C4-2B (cell line): ENCODE measurements around the gene MTHFS.
A peak's percentile ranks its signal among the peaks of the same experiment; 100 is the strongest.

Experiments used
- H3K27ac ChIP-seq: fragments of 450-650 bp; 2 replicates; pipeline ENCODE4 v1.5.1; 2017
- CTCF ChIP-seq: fragments of 450-650 bp; conservative IDR thresholded peaks from 2 replicates; pipeline ENCODE4 v1.5.1; 2017; ENCODE audit warnings: mild to moderate bottlenecking
- ZFX ChIP-seq: fragments of 450-650 bp; IDR thresholded peaks from 2 replicates; pipeline ENCODE4 v1.6.1; 2017

The MTHFS gene

DNA sequence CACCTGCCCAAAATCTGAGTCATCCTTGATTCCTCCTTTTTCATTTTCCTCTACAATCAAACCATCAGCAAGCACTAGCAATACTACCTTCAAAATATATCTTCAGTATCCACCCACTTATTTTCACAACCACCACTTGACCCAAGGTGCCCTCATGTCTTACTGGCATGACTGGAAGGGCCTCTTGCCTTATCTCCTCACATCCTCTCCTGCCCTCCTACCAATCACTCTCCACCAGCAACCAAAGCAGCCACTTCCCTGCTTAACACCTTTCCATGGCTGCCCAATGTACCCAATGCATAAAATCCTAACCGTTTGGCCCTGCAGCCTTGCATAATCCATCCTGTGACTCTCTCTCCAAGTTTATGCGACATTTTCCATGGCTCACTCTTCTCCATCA lies 76.0 kb downstream of the MTHFS start:
- TF ChIP-seq ZFX: no peak
- no peak overlapping the region for H3K27ac ChIP-seq

GRCh38 chr15:79820176-79820575 lies 76.6 kb downstream of the MTHFS start:
- TF ChIP-seq ZFX: no peak
- no peak for TF ChIP-seq CTCF
- H3K27ac ChIP-seq: no peak overlapping the region

DNA sequence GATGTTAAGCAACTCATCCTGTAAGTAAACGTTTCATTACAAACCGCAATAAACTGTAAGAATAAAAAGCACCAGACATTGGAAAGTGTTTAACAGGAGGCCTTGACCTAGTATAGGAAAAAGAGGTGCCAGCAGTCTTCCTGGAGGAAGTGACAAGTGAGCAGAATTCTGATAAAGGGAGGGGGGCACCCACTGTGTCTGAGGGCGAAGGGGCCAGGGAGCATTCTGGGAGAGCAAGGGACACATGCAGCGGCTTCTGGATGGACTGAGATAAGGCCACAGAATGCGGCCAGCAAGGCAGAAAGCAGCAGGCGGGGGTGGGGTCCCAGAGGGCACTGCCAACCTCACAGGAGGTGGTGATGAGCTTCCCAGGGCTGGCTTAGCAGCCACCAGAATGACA lies 80.2 kb downstream of the MTHFS start:
- TF ChIP-seq ZFX: no peak
- TF ChIP-seq CTCF: no peak
- no peak overlapping the region for H3K27ac ChIP-seq

DNA sequence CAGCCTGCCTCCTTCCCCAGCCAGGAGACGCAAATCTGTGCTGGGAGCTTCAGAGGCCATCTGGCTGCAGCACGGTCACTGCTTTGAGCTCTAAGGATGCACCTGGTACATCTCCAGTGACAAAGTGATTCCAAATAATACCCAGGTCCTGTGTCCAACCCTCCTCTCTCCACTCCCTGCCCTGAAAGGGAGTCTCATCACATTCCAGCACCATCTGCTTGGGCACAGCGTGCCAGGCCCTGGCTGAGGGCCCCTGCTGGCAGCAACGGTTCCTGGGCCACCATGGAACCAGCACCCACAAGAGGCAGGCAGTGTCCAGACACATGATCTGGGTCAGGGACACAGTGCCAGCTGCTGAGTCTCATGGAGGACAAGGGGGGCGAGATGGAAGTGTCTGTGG lies 81.3 kb downstream of the MTHFS start:
- no peak overlapping the region for H3K27ac ChIP-seq
- TF ChIP-seq ZFX (no peak), CTCF (no peak)

DNA sequence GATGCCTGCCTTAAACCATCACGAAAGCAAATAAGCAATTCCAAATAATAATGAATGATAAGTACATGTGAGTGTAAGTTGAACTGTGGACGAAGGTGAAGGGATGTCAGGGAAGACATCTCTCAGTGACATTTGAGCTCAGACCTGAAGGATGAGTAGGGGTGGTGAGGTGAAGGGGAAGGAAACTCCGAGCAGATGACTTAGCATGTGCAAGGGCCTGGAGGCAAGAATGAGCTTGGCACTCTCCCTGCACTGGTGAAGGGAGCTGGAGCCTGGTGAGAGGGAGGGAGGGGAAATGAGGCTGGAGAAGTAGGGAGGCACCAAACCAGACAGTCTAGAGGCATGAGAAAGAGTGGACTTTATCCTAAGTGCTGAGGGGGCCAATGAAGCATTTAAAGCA lies 84.3 kb downstream of the MTHFS start:
- peak overlapping the region; percentile 45 for H3K27ac ChIP-seq
- TF ChIP-seq ZFX (no peak), CTCF (no peak)

- TF ChIP-seq ZFX: no peak
- no peak for TF ChIP-seq CTCF
- H3K27ac ChIP-seq: peak overlapping the region; percentile 45
Observed at GRCh38 chr15:79811406-79812405, 85.1 kb downstream of the MTHFS start.

- no peak overlapping the region for H3K27ac ChIP-seq
- TF ChIP-seq CTCF (no peak), ZFX (no peak)
Observed at GRCh38 chr15:79804838-79805237, 92.0 kb downstream of the MTHFS start.

DNA sequence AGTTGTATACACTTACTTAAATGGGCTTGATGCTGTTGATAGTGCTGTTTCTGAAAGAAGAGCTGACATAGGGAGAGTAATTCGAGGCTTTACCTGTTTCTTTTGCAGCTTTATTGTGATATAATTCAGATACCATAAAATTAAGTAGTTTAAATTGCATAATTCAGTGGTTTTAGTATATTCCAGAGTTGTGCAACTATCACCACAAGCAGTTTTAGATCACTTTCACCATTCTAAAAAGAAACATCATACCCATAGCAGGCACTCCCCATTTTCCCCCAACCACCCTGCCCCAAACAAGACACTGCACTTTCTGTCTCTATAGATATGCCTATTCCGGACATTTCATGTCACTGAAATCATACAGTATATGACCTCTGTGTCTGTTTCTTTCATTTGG lies 98.5 kb downstream of the MTHFS start:
- no peak for TF ChIP-seq CTCF
- no peak for TF ChIP-seq ZFX
- H3K27ac ChIP-seq: no peak overlapping the region
